ENCODE data around the gene TPM4. TPM values are rescaled to one million over a fixed set of nuclear protein-coding genes. Genes with fewer than 3 reads are reported as not detected.

TPM4 gene
- total and polyA plus RNA-seq, 2 of the 13 experiments (the other 11 are each of a cell fraction or from before 2014, with no cell fraction given): 180 to 188 TPM

- no peak; the same call in 1 of the 2 replicates for TF ChIP-seq ZSCAN31 (CRISPR knock-in tag; IDR thresholded peaks at IDR 0.05; ENCODE audit: low read depth)
- no peak for TF ChIP-seq YEATS2 (CRISPR knock-in tag; IDR thresholded peaks at IDR 0.05; ENCODE audit: borderline replicate concordance)
- TF ChIP-seq ZNF615 (CRISPR knock-in tag; IDR thresholded peaks at IDR 0.05; ENCODE audit: borderline replicate concordance): no peak
- TF ChIP-seq DBP (CRISPR knock-in tag; IDR thresholded peaks at IDR 0.05; ENCODE audit: not compliant biosample characterization): no peak
- TF ChIP-seq FOXA3 (CRISPR knock-in tag; IDR thresholded peaks at IDR 0.05): no peak
- TF ChIP-seq, protein P1, sequence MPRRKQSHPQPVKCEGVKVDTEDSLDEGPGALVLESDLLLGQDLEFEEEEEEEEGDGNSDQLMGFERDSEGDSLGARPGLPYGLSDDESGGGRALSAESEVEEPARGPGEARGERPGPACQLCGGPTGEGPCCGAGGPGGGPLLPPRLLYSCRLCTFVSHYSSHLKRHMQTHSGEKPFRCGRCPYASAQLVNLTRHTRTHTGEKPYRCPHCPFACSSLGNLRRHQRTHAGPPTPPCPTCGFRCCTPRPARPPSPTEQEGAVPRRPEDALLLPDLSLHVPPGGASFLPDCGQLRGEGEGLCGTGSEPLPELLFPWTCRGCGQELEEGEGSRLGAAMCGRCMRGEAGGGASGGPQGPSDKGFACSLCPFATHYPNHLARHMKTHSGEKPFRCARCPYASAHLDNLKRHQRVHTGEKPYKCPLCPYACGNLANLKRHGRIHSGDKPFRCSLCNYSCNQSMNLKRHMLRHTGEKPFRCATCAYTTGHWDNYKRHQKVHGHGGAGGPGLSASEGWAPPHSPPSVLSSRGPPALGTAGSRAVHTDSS (CRISPR knock-in tag; conservative IDR thresholded peaks at IDR 0.05): no peak
- no peak for TF ChIP-seq ZIK1 (CRISPR knock-in tag; IDR thresholded peaks at IDR 0.05; ENCODE audit: borderline replicate concordance, low read depth)
- no peak for TF ChIP-seq SSRP1 (CRISPR knock-in tag; IDR thresholded peaks at IDR 0.05)
- TF ChIP-seq TCF7 (IDR thresholded peaks at IDR 0.05; ENCODE audit: low read depth): no peak
- no peak for TF ChIP-seq TARDBP (CRISPR knock-in tag; IDR thresholded peaks at IDR 0.05)
- TF ChIP-seq ZNF256 (CRISPR knock-in tag; conservative IDR thresholded peaks at IDR 0.05): no peak
- no peak for TF ChIP-seq ZFP36L2 (CRISPR knock-in tag; IDR thresholded peaks at IDR 0.05)
- peak; percentile 72; the same call in 1 of the 2 replicates for TF ChIP-seq ZFY (CRISPR knock-in tag; IDR thresholded peaks at IDR 0.05)
- TF ChIP-seq SP1 (IDR thresholded peaks at IDR 0.05): no peak
- TF ChIP-seq SP1 (CRISPR knock-in tag; IDR thresholded peaks at IDR 0.05): no peak
- TF ChIP-seq PRPF4 (IDR thresholded peaks at IDR 0.05; ENCODE audit: low read depth, low read length, poor library complexity, severe bottlenecking): no peak
- TF ChIP-seq, protein P2, sequence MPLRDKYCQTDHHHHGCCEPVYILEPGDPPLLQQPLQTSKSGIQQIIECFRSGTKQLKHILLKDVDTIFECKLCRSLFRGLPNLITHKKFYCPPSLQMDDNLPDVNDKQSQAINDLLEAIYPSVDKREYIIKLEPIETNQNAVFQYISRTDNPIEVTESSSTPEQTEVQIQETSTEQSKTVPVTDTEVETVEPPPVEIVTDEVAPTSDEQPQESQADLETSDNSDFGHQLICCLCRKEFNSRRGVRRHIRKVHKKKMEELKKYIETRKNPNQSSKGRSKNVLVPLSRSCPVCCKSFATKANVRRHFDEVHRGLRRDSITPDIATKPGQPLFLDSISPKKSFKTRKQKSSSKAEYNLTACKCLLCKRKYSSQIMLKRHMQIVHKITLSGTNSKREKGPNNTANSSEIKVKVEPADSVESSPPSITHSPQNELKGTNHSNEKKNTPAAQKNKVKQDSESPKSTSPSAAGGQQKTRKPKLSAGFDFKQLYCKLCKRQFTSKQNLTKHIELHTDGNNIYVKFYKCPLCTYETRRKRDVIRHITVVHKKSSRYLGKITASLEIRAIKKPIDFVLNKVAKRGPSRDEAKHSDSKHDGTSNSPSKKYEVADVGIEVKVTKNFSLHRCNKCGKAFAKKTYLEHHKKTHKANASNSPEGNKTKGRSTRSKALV (CRISPR knock-in tag; IDR thresholded peaks at IDR 0.05): no peak; the same call in 1 of the 2 replicates
- no peak for TF ChIP-seq REST (IDR thresholded peaks at IDR 0.05; ENCODE audit: borderline replicate concordance in 1 of 2, low read depth in 1 of 2, low read length in 2 of 2)
- TF ChIP-seq TCF7L2 (IDR thresholded peaks at IDR 0.05; ENCODE audit: low read depth, low read length): no peak
- TF ChIP-seq, protein P3, sequence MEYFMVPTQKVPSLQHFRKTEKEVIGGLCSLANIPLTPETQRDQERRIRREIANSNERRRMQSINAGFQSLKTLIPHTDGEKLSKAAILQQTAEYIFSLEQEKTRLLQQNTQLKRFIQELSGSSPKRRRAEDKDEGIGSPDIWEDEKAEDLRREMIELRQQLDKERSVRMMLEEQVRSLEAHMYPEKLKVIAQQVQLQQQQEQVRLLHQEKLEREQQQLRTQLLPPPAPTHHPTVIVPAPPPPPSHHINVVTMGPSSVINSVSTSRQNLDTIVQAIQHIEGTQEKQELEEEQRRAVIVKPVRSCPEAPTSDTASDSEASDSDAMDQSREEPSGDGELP (IDR thresholded peaks at IDR 0.05; ENCODE audit: borderline replicate concordance, low read depth): peak; percentile 74; the same call in 1 of the 2 replicates
- TF ChIP-seq KAT7 (CRISPR knock-in tag; IDR thresholded peaks at IDR 0.05; ENCODE audit: borderline replicate concordance): no peak
- TF ChIP-seq HOXD1 (CRISPR knock-in tag; IDR thresholded peaks at IDR 0.05): no peak
These were observed at the start of gene TPM4 (continued) for GRCh38 chr19:16076154-16076957.

Measured in HepG2 (cell line).